ENCODE results near the gene COMP. TPM values are rescaled to one million over a fixed set of nuclear protein-coding genes. Genes with fewer than 3 reads are reported as not detected.

Gene COMP
- total RNA-seq, 2 donors from 2014 or later: not detected

- Mint-ChIP-seq H3K36me3 (no peaks in the 10 kb centered on the region), H3K4me1 (ENCODE audit: low read depth in 2 of 2) (no peaks in the 10 kb centered on the region), H3K27ac (no peak overlapping the region), H3K4me3 (no peak overlapping the region), H3K27me3 (no peaks in the 10 kb centered on the region), H3K9me3 (no peaks in the 10 kb centered on the region)
- no peak for DNase-seq (ENCODE audit: low spot score)
- ATAC-seq: no peak
These were observed 41.5 kb downstream of the COMP start for GRCh38 chr19:18749362-18750231.

GRCh38 chr19:18746401-18747325 lies 44.4 kb downstream of the COMP start:
- Mint-ChIP-seq H3K4me1 (ENCODE audit: low read depth in 2 of 2) (no peaks in the 10 kb centered on the region), H3K4me3 (no peak overlapping the region), H3K9me3 (no peaks in the 10 kb centered on the region), H3K36me3 (no peaks in the 10 kb centered on the region), H3K27me3 (no peaks in the 10 kb centered on the region), H3K27ac (no peak overlapping the region)
- no peak for ATAC-seq
- DNase-seq (ENCODE audit: low spot score): no peak

GRCh38 chr19:18745931-18746330 lies 45.2 kb downstream of the COMP start:
- Mint-ChIP-seq H3K4me3 (no peak overlapping the region), H3K4me1 (ENCODE audit: low read depth in 2 of 2) (no peaks in the 10 kb centered on the region)

GRCh38 chr19:18745012-18745735 lies 45.9 kb downstream of the COMP start:
- H3K27me3 Mint-ChIP-seq: no peaks in the 10 kb centered on the region
- H3K27ac Mint-ChIP-seq: no peak overlapping the region
- H3K4me1 Mint-ChIP-seq (ENCODE audit: low read depth in 2 of 2): no peaks in the 10 kb centered on the region
- no peak for ATAC-seq
- H3K9me3 Mint-ChIP-seq: no peaks in the 10 kb centered on the region
- H3K36me3 Mint-ChIP-seq: no peaks in the 10 kb centered on the region
- no peak overlapping the region for H3K4me3 Mint-ChIP-seq
- no peak for DNase-seq (ENCODE audit: low spot score)

More at GRCh38 chr19:18745931-18746330, 45.2 kb downstream of the COMP start:
- H3K36me3 Mint-ChIP-seq: no peaks in the 10 kb centered on the region
- H3K27ac Mint-ChIP-seq: no peak overlapping the region
- H3K27me3 Mint-ChIP-seq: no peaks in the 10 kb centered on the region
- no peaks in the 10 kb centered on the region for H3K9me3 Mint-ChIP-seq
- ATAC-seq (no peak), DNase-seq (ENCODE audit: low spot score) (no peak)

GRCh38 chr19:18743784-18744418 lies 47.2 kb downstream of the COMP start:
- Mint-ChIP-seq H3K4me1 (ENCODE audit: low read depth in 2 of 2) (no peaks in the 10 kb centered on the region), H3K27ac (no peak overlapping the region), H3K4me3 (no peak overlapping the region), H3K36me3 (no peaks in the 10 kb centered on the region), H3K9me3 (no peaks in the 10 kb centered on the region), H3K27me3 (no peaks in the 10 kb centered on the region)
- no peak for DNase-seq (ENCODE audit: low spot score)
- no peak for ATAC-seq

GRCh38 chr19:18742838-18743783 lies 48.0 kb downstream of the COMP start:
- Mint-ChIP-seq H3K4me1 (ENCODE audit: low read depth in 2 of 2) (no peaks in the 10 kb centered on the region), H3K27me3 (no peaks in the 10 kb centered on the region), H3K27ac (no peak overlapping the region), H3K4me3 (no peak overlapping the region), H3K36me3 (no peaks in the 10 kb centered on the region), H3K9me3 (no peaks in the 10 kb centered on the region)
- no peak for DNase-seq (ENCODE audit: low spot score)
- peak in 1 of 2 donors; percentile 3 for ATAC-seq

- Mint-ChIP-seq H3K4me1 (ENCODE audit: low read depth in 2 of 2) (peaks cover 0 to 3% of the 10 kb centered on the region in 2 donors), H3K4me3 (no peak overlapping the region), H3K9me3 (no peaks in the 10 kb centered on the region), H3K27me3 (no peaks in the 10 kb centered on the region), H3K36me3 (no peaks in the 10 kb centered on the region), H3K27ac (no peak overlapping the region)
- ATAC-seq (no peak), DNase-seq (ENCODE audit: low spot score) (no peak)
These were observed 48.8 kb downstream of the COMP start for GRCh38 chr19:18742324-18742723.

- no peak overlapping the region for H3K4me3 Mint-ChIP-seq
- peaks cover 0 to 3% of the 10 kb centered on the region in 2 donors for H3K4me1 Mint-ChIP-seq (ENCODE audit: low read depth in 2 of 2)
- DNase-seq (ENCODE audit: low spot score): peak; percentile 28
- H3K27ac Mint-ChIP-seq: no peak overlapping the region
- H3K9me3 Mint-ChIP-seq: no peaks in the 10 kb centered on the region
- ATAC-seq: no peak
- H3K27me3 Mint-ChIP-seq: no peaks in the 10 kb centered on the region
- H3K36me3 Mint-ChIP-seq: no peaks in the 10 kb centered on the region
These were observed 49.7 kb downstream of the COMP start for GRCh38 chr19:18741124-18742121.

GRCh38 chr19:18738961-18739690 lies 52.0 kb downstream of the COMP start:
- Mint-ChIP-seq H3K9me3 (no peaks in the 10 kb centered on the region), H3K36me3 (no peaks in the 10 kb centered on the region), H3K4me1 (ENCODE audit: low read depth in 2 of 2) (peaks cover 0 to 3% of the 10 kb centered on the region in 2 donors), H3K4me3 (no peak overlapping the region), H3K27me3 (no peaks in the 10 kb centered on the region), H3K27ac (no peak overlapping the region)
- ATAC-seq (no peak), DNase-seq (ENCODE audit: low spot score) (peak; percentile 20)

- no peak for DNase-seq (ENCODE audit: low spot score)
- no peak overlapping the region for H3K4me3 Mint-ChIP-seq
- no peaks in the 10 kb centered on the region for H3K36me3 Mint-ChIP-seq
- no peaks in the 10 kb centered on the region for H3K27me3 Mint-ChIP-seq
- H3K4me1 Mint-ChIP-seq (ENCODE audit: low read depth in 2 of 2): peaks cover 0 to 6% of the 10 kb centered on the region in 2 donors
- H3K27ac Mint-ChIP-seq: no peak overlapping the region
- no peaks in the 10 kb centered on the region for H3K9me3 Mint-ChIP-seq
- no peak for ATAC-seq
These were observed 53.2 kb downstream of the COMP start for GRCh38 chr19:18737954-18738351.

- Mint-ChIP-seq H3K4me1 (ENCODE audit: low read depth in 2 of 2) (peaks cover 0 to 7% of the 10 kb centered on the region in 2 donors), H3K4me3 (no peak overlapping the region), H3K9me3 (no peaks in the 10 kb centered on the region), H3K36me3 (no peaks in the 10 kb centered on the region), H3K27ac (no peak overlapping the region), H3K27me3 (no peaks in the 10 kb centered on the region)
- ATAC-seq (no peak), DNase-seq (ENCODE audit: low spot score) (no peak)
These were observed 53.7 kb downstream of the COMP start for GRCh38 chr19:18737337-18737953.

All from natural killer cell treated with Interleukin-12 subunit alpha and Interleukin-12 subunit beta and Interleukin-15 and Interleukin-18, amount 100 ng/mL, for 72 hours (primary cell).